ENCODE data around the gene COL11A1.
"Not testable (repeated sequence)": the region's sequence is repeated elsewhere in the genome, so short reads cannot be mapped to it uniquely, and the experiment has no call there.

COL11A1 gene

GRCh38 chr1:103108376-103109150 lies at the start of gene COL11A1:
Gene COL11A1, minus strand, starts transcription at chr1:103108522. Its CDS starts 344 bp downstream, at chr1:103108178.
- DNase-seq (ENCODE audit: low read depth) = no peak

GRCh38 chr1:103156966-103157365 lies 48.6 kb upstream of the COL11A1 start:
- no peak for DNase-seq (ENCODE audit: low read depth)

- no peak for DNase-seq (ENCODE audit: low read depth)
These were observed 37.8 kb upstream of the COL11A1 start for GRCh38 chr1:103146166-103146565.

- DNase-seq (ENCODE audit: low read depth) = no peak
These were observed 37.1 kb upstream of the COL11A1 start for GRCh38 chr1:103145449-103145848.

- DNase-seq (ENCODE audit: low read depth) = no peak
These were observed 36.4 kb upstream of the COL11A1 start for GRCh38 chr1:103144681-103145080.

- DNase-seq (ENCODE audit: low read depth) = no peak
These were observed 34.1 kb upstream of the COL11A1 start for GRCh38 chr1:103142461-103142860.

- no peak for DNase-seq (ENCODE audit: low read depth)
These were observed 21.5 kb upstream of the COL11A1 start for GRCh38 chr1:103129796-103130195.

- no peak for DNase-seq (ENCODE audit: low read depth)
These were observed 20.9 kb upstream of the COL11A1 start for GRCh38 chr1:103129255-103129654.

- DNase-seq (ENCODE audit: low read depth) = not testable (repeated sequence)
These were observed 19.9 kb upstream of the COL11A1 start for GRCh38 chr1:103128256-103128655.

DNA sequence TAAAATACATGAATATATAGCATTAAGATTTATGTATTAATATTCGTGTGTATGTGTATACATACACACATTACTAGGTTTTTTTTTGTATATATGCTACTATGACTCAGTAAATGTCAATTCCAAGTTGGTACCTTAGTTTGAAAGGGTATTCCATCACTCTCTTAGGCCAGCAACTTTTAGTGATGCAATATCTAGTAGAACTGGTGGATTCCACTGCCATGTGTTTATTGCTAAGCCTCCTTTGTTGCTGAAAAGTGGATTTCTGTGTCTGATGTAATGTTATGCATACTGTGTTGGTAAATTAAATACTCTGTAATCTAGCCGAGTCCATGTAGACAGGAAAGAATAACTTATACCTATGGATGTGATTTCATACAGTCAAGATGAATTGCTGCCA lies 16.9 kb upstream of the COL11A1 start:
- no peak for DNase-seq (ENCODE audit: low read depth)

DNA sequence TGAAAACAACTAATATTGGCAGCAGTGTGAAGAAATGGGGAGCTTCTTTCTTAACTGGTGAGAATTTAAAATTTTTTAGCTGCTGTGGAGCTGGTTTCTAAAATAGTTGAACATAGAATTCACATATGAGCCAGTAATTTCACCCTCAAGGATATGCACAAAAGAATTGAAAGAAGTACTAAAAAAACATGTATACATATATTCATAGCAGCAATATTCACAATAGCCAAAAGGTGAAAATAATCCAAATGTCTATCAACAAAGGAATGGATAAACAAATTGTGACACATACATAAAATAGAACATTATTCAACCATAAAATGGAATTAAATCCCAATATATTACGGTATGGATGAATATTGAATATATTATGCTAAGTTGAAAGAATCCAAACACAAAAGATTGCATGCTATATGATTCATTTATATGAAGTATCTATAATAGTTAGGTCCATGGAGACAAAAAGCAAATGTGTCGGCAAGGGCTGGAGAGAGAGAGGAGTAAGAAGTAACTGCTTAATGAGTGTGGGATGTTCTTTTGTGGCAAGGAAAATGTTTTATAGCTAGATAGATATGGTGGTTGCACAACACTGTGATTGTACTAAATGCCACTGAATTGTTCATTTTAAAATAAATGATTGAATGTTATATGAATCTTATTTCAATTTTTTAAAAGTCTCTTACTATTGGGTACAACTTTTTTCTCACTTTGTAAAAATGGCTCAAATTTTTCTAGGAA lies 14.8 kb upstream of the COL11A1 start:
- no peak for DNase-seq (ENCODE audit: low read depth)

DNA sequence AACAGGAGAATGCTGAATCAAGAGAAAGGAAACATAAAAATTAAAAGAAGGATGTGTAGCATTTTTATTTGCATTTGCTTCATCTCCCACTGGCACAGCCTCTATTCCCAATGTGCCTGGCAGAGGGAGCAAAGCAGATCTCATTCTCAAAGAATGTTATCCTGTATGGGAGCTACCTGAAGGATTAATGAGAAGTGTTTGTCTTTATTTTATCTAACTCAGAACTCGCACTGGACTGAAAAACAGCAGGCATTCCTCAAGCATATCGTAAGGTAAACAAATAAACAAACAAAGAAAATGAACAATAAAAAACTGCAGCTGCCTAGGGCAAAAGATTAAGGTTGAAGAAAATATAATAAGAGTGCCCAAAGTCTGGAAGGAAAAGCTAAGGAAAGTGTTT lies 12.7 kb upstream of the COL11A1 start:
- no peak for DNase-seq (ENCODE audit: low read depth)

DNA sequence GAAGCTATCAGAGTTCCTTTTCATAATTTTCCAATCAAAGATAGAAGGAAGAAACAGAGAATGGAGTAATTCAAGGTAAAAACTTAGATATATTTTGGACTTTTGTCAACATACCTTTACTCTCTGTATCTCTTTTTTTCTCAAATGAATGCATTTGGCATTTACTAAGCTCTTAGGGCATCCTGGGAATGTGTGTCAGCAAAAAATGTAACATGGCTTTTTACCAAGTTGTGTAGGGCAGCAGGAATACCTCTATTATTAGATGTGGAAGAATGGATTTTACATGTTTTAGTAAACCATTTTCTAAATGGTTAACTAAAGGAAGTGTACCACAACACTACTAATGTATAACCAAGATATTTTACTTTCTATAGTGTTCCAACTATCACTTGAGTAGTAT lies 4.2 kb upstream of the COL11A1 start:
- DNase-seq (ENCODE audit: low read depth) = no peak

DNA sequence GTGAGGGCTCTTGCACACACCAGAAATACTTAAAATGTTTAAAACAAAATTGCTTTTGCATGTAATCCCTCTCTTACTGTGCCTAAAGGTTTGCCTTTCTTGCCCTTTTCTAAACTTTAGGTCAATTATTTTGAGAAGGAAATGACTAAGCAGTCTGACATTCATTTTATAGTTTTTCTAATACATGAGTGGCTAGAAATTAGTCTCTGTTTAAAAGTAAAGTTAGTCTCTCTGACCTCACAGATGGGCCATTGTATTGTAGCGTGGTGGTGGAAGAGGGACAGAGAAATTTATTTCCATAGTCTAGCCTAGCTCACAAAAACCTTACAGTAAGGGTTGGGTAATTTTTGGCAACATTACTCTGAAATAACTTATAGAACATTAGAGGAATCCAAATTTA lies 3.6 kb upstream of the COL11A1 start:
- no peak for DNase-seq (ENCODE audit: low read depth)

DNA sequence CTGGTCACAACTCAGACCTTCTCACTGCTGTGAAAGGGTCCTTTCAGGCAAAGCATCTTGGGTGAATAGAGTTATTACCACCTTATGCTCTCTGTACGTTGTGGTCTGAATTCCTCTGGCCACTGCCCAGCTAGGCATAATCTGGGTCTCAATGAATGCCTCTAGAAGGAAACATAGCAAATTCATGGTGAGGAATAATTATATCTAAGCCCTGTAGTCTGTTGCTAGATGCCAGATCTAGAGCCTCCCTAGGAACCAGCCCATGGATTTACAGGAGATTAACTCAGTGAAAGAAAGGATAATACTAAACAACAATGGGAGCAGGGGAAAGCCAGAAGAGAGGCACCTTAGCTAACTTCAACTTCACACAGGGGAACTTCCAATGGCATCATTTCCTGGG lies 2.4 kb upstream of the COL11A1 start:
- DNase-seq (ENCODE audit: low read depth) = no peak

- no peak for DNase-seq (ENCODE audit: low read depth)
These were observed 1.1 kb upstream of the COL11A1 start for GRCh38 chr1:103109311-103109920.

- no peak for DNase-seq (ENCODE audit: low read depth)
These were observed 464 bp downstream of the COL11A1 start for GRCh38 chr1:103107741-103108375.

DNA sequence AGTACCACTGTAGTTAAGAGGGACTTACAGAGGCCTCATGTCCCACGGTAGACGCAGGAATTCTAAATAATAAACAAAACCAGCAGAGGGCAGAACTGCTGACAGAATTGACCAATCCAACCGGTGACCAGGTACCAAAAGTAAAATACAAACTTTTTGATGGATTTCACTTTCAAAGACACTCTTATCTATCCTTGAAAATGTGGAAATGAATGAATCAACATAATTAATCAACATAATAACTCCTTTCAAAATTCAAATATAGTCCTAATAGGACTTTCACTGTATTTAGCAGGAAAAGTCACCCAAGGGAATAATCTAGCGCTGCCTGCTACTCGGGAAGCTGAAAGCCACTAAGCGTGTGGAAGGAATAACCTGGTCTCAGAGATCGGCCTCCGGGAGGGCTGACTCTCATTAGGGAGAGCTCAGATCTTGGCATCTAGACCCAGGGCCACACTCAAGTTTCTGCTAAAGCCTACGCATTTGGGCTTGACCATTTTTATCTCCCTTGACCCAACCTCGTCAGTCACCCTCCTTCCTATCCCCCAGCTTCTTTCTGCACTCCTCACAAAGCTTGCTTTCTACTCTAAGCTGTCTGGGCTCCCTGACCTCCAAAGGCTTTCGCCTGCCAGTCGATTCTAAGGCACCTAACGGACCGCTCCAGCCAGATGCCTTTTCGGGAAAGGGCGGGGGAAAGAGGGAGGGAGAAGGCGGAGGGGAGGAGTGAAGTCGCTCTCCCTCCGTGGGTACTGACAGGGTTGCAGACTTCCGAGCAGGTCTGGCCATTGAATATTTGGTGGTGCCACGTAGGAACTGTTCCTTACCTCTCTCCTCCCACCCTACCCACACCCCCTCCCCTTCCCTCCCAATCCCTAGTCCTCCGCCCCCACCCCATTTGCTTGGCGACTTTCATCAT lies 1.6 kb downstream of the COL11A1 start:
- no peak for DNase-seq (ENCODE audit: low read depth)

DNA sequence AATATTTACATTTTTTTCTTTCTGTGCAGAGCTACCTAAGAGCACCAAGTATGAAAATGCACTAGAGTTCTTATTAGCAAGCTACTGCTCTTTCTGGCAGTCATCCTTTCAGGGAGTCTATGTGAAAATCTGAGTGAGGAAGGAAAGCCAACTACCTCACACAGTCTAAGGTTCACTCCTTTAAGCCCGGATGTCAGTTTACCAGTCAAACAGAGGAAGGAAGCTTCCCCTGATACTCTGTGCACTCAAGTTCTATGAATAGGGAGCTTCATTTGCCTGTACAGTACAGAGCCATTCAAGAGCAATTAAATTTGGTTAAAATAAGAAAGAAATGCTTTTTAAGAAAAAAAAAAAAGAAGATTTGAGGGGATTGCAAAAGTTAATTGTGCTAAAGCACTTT lies 6.9 kb downstream of the COL11A1 start:
- DNase-seq (ENCODE audit: low read depth) = no peak

- no peak for DNase-seq (ENCODE audit: low read depth)
These were observed 19.1 kb downstream of the COL11A1 start for GRCh38 chr1:103089221-103089620.

- no peak for DNase-seq (ENCODE audit: low read depth)
These were observed 21.1 kb downstream of the COL11A1 start for GRCh38 chr1:103087256-103087655.

DNA sequence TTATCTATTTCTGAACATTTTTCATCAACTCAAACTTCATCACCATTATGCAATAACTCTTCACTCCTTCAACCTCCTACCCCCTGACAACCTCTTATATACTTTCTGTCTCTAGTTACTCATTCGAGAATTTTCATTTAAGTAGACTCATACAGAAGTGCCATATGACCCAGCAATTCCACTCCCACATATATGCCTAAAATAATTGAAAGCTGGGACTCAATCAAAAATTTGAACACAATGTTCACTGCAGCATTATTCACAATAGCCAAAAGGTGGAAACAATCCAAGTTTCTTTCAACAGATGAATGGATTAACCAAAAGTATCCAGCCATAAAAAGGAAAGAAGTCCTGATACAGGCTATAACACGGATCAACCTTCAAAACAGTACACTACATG lies 24.1 kb downstream of the COL11A1 start:
- DNase-seq (ENCODE audit: low read depth) = no peak
